Loucy (cell line): ENCODE results near the gene TJAP1.

Experiments
- CTCF ChIP-seq: fragments of 200-600 bp; sonication (generic); conservative IDR thresholded peaks from 2 replicates; pipeline ENCODE4 v1.5.1; 2014; ENCODE audit warnings: mild to moderate bottlenecking, antibody characterized with exemption, low read length
- EZH2phosphoT487 ChIP-seq: fragments of 200-600 bp; IDR thresholded peaks from 2 replicates; pipeline ENCODE4 v1.6.1; 2018; ENCODE audit warnings: antibody characterized with exemption, mild to moderate bottlenecking, moderate library complexity, borderline replicate concordance

- TF ChIP-seq CTCF: no peak
- no peak for TF ChIP-seq EZH2phosphoT487
These were observed 23.5 kb upstream of the TJAP1 start for GRCh38 chr6:43453831-43454230.
